ENCODE measurements around the gene ADSS2.

ADSS2 gene

DNA sequence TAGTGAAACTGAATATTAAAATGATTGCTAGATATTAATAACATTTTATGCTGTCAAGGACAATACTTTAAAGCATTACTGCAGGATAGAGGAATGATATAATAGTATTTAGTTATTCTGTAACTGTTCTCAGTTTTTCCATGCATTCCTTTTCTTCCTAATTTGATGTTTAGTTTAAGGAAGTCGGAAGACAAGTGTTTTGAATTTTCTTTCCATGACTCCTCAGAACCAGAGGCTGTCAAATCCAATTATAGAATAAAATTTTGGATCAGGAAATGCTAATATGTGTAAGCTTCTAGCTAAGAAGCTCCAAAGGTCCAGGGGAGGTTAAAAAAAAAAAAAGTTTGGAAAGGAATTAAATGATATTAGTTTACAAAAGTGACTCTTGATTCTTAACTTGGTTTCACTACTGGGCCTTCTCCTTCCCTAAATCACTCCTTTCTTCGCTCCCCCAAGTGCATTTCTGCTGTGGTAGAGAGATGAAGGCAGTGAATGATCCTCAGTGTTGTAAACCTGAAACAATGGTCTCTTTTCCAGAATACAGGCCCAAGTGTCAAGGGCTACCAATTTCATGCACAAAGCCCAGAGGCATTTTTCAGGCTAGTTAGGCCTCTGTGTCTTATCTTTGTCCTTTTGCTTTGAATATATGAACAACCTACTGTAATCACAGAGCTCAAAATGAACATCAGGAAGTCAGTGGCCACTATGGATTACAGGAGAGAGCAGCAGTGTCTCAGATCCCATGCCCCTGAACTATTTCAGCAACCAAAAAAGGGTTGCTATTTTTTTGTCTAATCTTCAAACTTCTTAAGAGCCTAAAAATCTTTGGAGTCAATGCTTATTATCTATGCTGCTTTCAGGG is 6.2 kb downstream of the ADSS2 start:
- DNase-seq: no peak

- no peak for DNase-seq
Observed at GRCh38 chr1:244444854-244445253, 6.9 kb downstream of the ADSS2 start.

- DNase-seq: no peak
Observed at GRCh38 chr1:244442850-244443249, 8.9 kb downstream of the ADSS2 start.

DNA sequence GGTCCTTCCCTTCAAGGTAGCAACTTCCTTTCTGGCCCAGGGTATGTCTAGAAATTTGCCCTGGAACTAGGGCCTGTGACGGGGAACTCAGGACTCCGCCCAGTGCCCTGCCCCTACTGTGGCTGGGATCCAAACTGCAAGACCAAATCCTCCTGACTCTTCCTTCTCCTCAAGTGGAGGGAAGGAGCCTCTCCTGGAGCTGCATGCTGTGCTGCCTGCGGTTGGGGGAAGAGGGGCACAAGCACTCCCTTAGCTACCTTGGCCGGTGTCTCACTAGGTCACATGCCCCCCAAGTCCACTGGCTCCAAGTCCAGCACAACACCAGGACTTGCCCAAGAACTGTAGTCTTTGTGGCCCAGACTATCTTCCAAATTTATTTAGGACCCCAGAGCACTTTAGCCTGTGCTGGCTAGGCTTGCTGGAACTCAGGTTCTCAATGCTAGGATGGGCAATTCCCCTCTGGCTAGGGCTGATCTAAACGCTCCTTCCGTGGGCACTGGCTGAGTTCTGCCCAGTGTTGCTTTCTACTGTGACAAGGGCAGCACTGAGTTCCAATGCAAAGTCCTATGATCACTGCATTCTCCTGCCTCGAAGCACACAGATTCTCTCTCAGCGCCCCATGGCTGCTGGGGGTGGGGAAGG is 12.2 kb downstream of the ADSS2 start:
- DNase-seq: no peak

- no peak for DNase-seq
Observed at GRCh38 chr1:244437086-244437468, 14.6 kb downstream of the ADSS2 start.

GRCh38 chr1:244436336-244437085 is 15.2 kb downstream of the ADSS2 start:
- DNase-seq: no peak

DNA sequence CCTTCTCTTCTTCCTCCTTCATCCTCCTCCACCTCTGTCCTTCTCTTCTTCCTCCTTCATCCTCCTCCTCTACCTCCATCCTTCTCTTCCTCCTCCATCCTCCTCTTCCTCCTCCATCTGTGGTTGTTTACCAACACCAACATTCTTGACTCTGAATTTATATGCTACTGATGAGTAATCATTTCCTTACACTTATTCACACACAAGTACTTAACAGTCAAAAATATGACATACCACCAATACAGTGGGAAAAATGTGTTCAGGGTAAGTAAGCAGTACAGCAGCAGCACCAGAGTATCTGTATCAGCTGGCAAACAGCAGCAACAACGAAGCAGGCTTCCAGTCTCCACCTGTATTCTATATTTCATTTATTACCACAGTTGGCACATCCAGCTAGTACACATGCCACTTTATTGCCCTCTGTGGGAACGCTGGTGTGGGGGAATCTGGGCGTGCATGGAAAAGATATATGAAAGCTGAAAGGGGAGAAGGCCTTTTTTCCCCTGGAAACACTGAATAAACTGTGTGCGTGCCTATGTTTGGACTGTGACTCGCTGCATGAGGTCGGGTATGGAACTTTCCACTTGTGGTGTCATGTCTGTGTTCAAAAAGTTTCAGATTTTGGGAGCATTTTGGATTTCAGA is 16.0 kb downstream of the ADSS2 start:
- DNase-seq: no peak

- no peak for DNase-seq
Observed at GRCh38 chr1:244431166-244431565, 20.5 kb downstream of the ADSS2 start.

GRCh38 chr1:244429818-244430217 is 21.9 kb downstream of the ADSS2 start:
- DNase-seq: no peak

GRCh38 chr1:244427647-244428046 is 24.1 kb downstream of the ADSS2 start:
- no peak for DNase-seq

GRCh38 chr1:244424649-244425334 is 26.9 kb downstream of the ADSS2 start:
- no peak for DNase-seq

- DNase-seq: no peak
Observed at GRCh38 chr1:244422174-244422573, 29.5 kb downstream of the ADSS2 start.

- DNase-seq: no peak
Observed at GRCh38 chr1:244419024-244419423, 32.7 kb downstream of the ADSS2 start.

- DNase-seq: no peak
Observed at GRCh38 chr1:244414543-244414942, 37.2 kb downstream of the ADSS2 start.

GRCh38 chr1:244413736-244414135 is 38.0 kb downstream of the ADSS2 start:
- DNase-seq: no peak

DNA sequence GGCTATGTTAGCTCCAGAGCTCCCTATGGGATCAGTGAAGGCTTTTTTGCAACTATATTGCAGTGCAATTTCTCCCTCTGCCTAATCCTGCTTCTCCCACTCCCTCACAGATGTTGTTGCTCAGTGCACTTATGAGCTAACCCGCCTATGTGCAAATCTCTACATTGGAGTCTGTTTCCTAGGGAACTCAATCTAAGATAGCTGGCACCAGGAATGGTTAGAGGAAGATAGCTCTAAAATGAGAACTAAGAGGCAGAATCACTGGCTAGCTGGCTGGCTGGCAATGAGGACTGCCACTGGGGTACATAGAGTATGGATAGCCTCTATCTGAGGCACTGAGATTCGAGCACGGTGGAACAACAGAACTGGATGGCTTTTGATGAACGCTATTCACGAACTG is 39.5 kb downstream of the ADSS2 start:
- no peak for DNase-seq

- DNase-seq: no peak
Observed at GRCh38 chr1:244409701-244410100, 42.0 kb downstream of the ADSS2 start.

GRCh38 chr1:244406337-244406736 is 45.4 kb downstream of the ADSS2 start:
- no peak for DNase-seq

DNA sequence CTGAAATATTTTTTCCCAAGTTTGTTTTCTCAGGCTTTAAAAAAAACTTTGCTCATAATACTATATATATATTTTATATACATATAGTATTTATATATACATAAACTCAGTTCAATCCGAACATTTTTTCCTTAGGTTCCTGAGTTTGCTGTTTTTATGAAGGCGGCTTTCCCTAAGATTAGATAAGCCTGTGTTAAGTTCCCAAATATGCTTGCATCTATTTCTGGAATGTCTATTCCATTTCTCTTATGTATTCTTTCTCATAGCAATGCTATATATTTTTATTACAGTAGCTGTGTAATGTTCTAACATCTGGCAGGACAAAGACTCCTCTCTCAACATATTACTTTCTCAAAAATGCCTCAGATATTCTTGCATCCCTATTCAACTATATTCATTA is 45.9 kb downstream of the ADSS2 start:
- DNase-seq: no peak

GRCh38 chr1:244403431-244403830 is 48.3 kb downstream of the ADSS2 start:
- no peak for DNase-seq

- DNase-seq: no peak
Observed at GRCh38 chr1:244400974-244401373, 50.7 kb downstream of the ADSS2 start.

- DNase-seq: no peak
Observed at GRCh38 chr1:244397131-244397530, 54.6 kb downstream of the ADSS2 start.

DNA sequence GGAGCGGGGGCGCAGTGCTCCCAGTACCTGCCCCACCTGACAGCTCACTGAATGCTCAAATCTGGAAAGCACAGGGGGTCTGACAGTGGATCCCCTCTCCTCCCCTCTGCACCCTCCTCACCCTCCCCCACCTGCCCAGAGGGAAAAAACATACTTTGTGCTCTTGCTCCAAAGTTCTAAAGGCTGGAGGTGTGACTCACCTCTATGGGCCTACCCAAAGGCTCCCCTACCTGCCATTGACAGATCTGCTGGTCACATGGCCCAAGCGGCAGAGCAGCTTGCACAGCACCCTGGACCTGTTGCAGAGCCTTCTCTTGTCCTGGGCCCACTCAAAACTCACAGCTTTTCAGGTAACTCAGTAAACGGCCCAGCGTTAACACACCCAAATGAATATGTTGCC is 55.7 kb downstream of the ADSS2 start:
- no peak for DNase-seq
